ES-I3 (cell line): ENCODE measurements around the gene EYS.

Experiments
- H3K36me3 ChIP-seq: 2 replicates; pipeline ENCODE4 v1.6.1; 2013; ENCODE audit warnings: mild to moderate bottlenecking, low read length, control low read depth, moderate library complexity; ENCODE audit not compliant: insufficient read depth
- H3K4me1 ChIP-seq: 2 replicates; pipeline ENCODE4 v1.6.1; 2013; ENCODE audit warnings: mild to moderate bottlenecking, control low read depth, low read length; ENCODE audit not compliant: insufficient read depth
- H3K9ac ChIP-seq: 2 replicates; pipeline ENCODE4 v1.6.1; 2013; ENCODE audit warnings: low read depth, mild to moderate bottlenecking, low read length, moderate library complexity
- H3K9me3 ChIP-seq: 2 replicates; pipeline ENCODE4 v1.6.1; 2013; ENCODE audit warnings: mild to moderate bottlenecking, low read length, moderate library complexity; ENCODE audit not compliant: control insufficient read depth, insufficient read depth

The EYS gene

DNA sequence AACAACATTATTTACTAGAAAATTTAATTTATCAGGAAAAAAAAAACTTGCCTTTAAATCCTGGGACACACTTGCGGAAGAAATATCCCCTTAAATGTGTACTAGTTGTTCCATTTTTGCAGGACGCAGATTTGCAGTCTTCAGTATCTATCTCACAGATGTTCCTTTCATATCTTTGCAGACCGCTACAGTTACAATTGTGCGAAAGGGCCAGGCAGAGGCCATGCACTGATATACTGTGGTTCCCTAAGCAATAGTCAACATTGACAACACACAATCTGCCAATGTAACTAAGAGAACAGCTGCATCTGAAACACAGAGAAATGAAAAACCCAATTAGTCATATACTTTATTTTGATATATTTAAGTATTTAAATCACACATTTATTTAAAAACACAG is 411.2 kb downstream of the EYS start:
- H3K9ac ChIP-seq = no peak overlapping the region
- no peaks in the 10 kb centered on the region; the same call in 1 of the 2 replicates for H3K36me3 ChIP-seq
- no peaks in the 10 kb centered on the region for H3K4me1 ChIP-seq
- H3K9me3 ChIP-seq = no peaks in the 10 kb centered on the region

DNA sequence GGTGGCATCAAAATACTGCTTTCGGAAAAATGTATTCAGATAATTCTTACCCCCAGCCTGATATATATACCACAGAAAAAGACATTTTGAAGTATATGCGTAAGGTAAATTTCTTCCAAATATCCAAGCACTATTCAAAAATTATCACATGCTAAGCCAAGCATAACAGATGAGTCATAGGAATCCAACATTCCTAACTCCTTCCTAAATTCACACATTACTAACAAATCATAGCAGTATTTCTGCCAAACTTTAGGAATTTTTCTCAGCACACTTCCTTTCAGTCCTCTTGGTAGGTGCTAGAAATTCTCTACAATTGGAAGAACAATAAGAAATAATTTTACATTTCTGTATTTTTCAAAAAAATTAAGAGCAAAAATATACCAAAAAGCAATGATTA is 417.5 kb downstream of the EYS start:
- Histone ChIP-seq H3K9me3 (no peaks in the 10 kb centered on the region), H3K9ac (no peak overlapping the region)

DNA sequence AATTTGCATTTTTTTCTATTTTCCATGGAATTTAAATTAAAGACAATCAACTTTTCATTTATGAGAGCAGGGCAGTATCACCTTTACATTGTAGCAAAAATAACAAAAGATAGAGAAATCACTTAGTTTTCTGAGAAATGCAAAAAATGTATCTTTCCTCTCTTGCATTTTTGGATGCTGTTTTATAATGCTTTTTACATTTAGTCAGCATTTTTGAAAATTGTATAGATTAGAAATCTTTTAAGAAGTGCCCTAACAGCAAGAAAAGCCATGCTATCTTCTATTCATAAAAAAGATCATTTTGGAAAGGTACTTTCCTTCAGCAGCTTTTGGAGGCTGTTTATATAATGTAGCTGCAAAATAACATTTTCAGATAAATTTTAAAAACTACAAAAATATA is 421.8 kb downstream of the EYS start:
- Histone ChIP-seq H3K36me3 (no peaks in the 10 kb centered on the region), H3K9ac (no peak overlapping the region), H3K4me1 (no peaks in the 10 kb centered on the region), H3K9me3 (no peaks in the 10 kb centered on the region)

More for the DNA sequence above, 417.5 kb downstream of the EYS start:
- Histone ChIP-seq H3K4me1 (no peaks in the 10 kb centered on the region), H3K36me3 (no peaks in the 10 kb centered on the region)

- Histone ChIP-seq H3K4me1 (no peaks in the 10 kb centered on the region), H3K36me3 (no peaks in the 10 kb centered on the region), H3K9ac (no peak overlapping the region), H3K9me3 (no peaks in the 10 kb centered on the region)
Observed at GRCh38 chr6:65280060-65280459, 427.0 kb downstream of the EYS start.

DNA sequence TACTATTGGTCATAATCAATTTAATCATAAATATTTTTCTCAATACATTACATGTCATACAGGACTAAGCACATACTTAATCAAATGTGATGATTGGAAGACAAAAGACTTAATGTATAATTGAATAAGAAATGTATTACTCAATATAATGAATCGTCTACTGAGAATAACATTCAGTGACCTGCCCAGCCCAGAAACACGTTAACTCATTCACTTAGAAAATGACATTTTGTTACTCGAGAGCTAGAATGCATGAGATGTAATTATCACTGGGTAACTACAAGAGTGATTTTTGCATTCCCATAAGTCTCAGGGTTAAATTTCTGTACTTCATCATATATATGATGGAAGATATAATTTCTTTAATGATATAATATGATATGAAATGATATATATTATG is 444.8 kb downstream of the EYS start:
- H3K36me3 ChIP-seq = no peaks in the 10 kb centered on the region
- H3K9ac ChIP-seq = no peak overlapping the region
- H3K4me1 ChIP-seq = peaks cover 5% of the 10 kb centered on the region; the same call in 1 of the 2 replicates
- H3K9me3 ChIP-seq = no peaks in the 10 kb centered on the region

GRCh38 chr6:65259982-65260381 is 447.0 kb downstream of the EYS start:
- no peak overlapping the region for H3K9ac ChIP-seq
- no peaks in the 10 kb centered on the region for H3K9me3 ChIP-seq
- no peaks in the 10 kb centered on the region for H3K36me3 ChIP-seq
- peaks cover 5% of the 10 kb centered on the region; the same call in 1 of the 2 replicates for H3K4me1 ChIP-seq

GRCh38 chr6:65259059-65259458 is 448.0 kb downstream of the EYS start:
- Histone ChIP-seq H3K4me1 (peaks cover 5% of the 10 kb centered on the region; the same call in 1 of the 2 replicates), H3K36me3 (no peaks in the 10 kb centered on the region), H3K9ac (no peak overlapping the region), H3K9me3 (no peaks in the 10 kb centered on the region)

DNA sequence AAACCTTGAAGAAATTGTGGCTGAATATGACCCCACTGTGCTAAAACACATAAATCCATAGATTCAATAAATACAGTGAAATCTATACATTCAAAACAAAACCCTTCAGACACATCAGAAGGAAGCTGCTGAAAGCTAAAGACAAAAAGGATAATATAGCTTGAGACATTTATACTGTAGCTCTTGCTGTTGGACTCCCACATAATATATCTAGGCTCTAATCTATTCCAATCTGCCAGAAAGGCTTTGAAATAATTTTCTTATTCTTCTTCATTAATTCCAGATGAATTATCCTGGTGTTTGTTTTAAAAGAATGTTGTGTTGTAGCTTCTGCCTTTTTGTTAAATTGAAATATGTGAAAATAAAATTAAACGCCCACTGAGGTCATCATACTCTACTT is 454.0 kb downstream of the EYS start:
- no peaks in the 10 kb centered on the region for H3K4me1 ChIP-seq
- H3K9ac ChIP-seq = no peak overlapping the region
- no peaks in the 10 kb centered on the region for H3K9me3 ChIP-seq
- H3K36me3 ChIP-seq = no peaks in the 10 kb centered on the region

DNA sequence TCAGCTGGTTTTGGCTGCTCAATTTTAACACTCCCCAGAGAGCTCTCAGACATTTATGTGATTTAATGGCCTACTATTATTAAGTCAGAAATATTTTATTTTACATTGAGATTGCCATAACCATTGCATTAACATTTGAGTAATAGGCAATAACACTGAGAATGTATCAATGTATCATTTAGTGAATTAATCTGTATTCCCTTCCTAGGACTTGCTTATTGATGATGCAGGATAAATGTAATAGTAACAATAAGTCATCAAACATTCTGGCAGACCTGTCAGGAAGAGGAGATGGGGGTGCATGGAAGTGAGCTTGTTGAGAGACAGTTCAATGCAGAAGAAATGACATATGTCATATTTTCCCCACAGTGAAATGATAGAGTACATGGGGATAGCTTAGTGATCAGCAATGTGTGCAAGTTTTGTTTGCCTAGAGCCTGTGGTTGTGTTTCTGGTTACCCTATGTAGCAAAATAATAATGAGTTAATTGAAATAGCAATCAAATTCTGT is 458.9 kb downstream of the EYS start:
- H3K9me3 ChIP-seq = no peaks in the 10 kb centered on the region

DNA sequence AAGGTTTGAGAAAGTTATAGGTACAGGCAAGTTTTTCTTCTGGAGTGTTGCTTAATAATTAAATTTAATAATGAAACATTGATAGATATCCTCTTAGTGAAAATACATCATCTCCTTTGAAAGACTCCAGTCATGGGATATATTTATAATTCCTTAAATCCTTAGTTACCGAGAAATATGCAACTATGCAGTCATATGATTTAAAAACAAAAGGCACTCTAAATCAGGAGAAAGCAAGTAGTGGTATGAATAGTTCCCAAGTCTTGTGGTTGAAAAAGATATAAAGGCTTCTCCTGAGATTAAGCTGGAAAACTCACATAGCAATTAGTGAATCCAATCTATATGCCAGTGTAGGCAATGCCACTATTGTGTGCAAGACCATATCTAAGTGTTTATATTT is 475.4 kb downstream of the EYS start:
- H3K9me3 ChIP-seq = no peaks in the 10 kb centered on the region
- H3K36me3 ChIP-seq = no peaks in the 10 kb centered on the region
- H3K4me1 ChIP-seq = no peaks in the 10 kb centered on the region
- no peak overlapping the region for H3K9ac ChIP-seq

More for the DNA sequence above, 458.9 kb downstream of the EYS start:
- no peak overlapping the region for H3K9ac ChIP-seq
- H3K36me3 ChIP-seq = no peaks in the 10 kb centered on the region
- no peaks in the 10 kb centered on the region for H3K4me1 ChIP-seq

GRCh38 chr6:65229825-65230224 is 477.2 kb downstream of the EYS start:
- Histone ChIP-seq H3K4me1 (no peaks in the 10 kb centered on the region), H3K9me3 (no peaks in the 10 kb centered on the region), H3K36me3 (no peaks in the 10 kb centered on the region), H3K9ac (no peak overlapping the region)

GRCh38 chr6:65221153-65221552 is 485.9 kb downstream of the EYS start:
- H3K9me3 ChIP-seq = peaks cover 5% of the 10 kb centered on the region; the same call in 1 of the 2 replicates
- no peaks in the 10 kb centered on the region for H3K4me1 ChIP-seq
- H3K36me3 ChIP-seq = no peaks in the 10 kb centered on the region
- no peak overlapping the region for H3K9ac ChIP-seq

DNA sequence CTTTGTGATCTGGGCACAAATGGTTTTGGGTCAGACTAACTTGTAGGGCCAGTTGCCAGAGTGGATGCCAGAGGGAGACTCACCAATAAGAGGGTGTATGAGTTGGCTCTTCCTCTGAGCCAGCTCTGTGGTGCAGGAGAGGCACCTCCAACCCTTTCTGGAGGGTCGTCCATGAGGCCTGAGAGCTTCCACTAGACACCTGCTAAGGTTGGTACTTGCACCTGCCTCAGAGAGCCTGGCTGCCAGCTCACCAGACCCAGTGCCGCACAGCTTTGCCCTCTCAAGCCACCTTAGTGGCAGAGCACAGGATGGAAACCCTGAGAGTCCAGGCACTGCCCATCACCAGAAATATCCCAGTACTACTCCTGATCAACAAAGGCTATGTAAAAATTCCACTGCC is 504.3 kb downstream of the EYS start:
- H3K9ac ChIP-seq = no peak overlapping the region
- no peaks in the 10 kb centered on the region for H3K4me1 ChIP-seq
- H3K36me3 ChIP-seq = no peaks in the 10 kb centered on the region
- H3K9me3 ChIP-seq = no peaks in the 10 kb centered on the region

DNA sequence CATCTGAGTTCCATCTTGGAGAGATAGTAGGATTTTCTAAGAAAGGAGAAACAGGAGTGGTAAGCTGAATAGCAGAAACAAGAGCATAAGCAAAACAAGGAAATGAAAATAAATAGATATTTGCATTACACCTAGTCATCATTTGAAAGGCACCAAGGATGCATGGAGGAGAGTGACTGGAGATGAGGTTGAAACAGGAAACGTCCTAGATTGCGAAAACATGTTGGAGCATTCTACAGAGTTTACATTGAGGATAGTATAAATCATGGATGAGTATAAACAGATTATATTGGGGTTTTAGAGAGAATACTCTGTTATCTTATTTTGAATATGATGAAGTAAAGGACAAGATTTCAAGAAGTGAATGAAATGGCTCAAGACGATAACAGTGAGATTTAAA is 507.3 kb downstream of the EYS start:
- Histone ChIP-seq H3K36me3 (no peaks in the 10 kb centered on the region), H3K4me1 (no peaks in the 10 kb centered on the region), H3K9me3 (no peaks in the 10 kb centered on the region), H3K9ac (no peak overlapping the region)

DNA sequence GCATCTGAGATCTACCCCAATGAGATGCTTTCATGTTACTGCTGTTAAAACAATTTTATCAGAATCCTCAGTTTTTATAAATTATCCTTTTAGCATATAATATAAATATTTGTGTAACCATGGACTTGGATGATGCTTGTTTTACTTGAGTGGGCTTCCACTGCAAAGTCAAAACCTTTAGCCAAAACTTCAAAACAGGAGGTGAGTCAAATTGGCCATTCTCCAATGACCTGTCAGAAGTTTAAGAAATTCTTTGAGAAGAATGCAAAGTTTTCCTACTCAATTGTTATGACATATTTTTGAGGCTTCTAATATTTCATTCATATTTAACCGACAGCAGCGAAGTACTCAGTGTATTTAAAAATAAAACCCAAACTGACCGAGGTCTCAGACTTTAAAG is 507.9 kb downstream of the EYS start:
- H3K9me3 ChIP-seq = no peaks in the 10 kb centered on the region
- no peaks in the 10 kb centered on the region for H3K36me3 ChIP-seq
- H3K9ac ChIP-seq = no peak overlapping the region
- H3K4me1 ChIP-seq = no peaks in the 10 kb centered on the region

GRCh38 chr6:65191471-65191870 is 515.6 kb downstream of the EYS start:
- H3K9me3 ChIP-seq = no peaks in the 10 kb centered on the region
- no peak overlapping the region for H3K9ac ChIP-seq
- peaks cover 7% of the 10 kb centered on the region; the same call in 1 of the 2 replicates for H3K4me1 ChIP-seq
- H3K36me3 ChIP-seq = no peaks in the 10 kb centered on the region
